Tibial artery (tissue), 4 donors: Measurements from ENCODE around the gene MYL6B.
A peak's percentile ranks its signal among the peaks of the same experiment; 100 is the strongest.

Experiments used
- DNase-seq, 2 donors: peaks; one replicate each; pipeline ENCODE4 v3.0.0-alpha.2; 2019
- H3K27ac ChIP-seq, 2 donors: fragments of 200-600 bp; sonication (generic) in 1 of 2; 1 replicate in 1 of 2; 2 replicates in 1 of 2; pipeline ENCODE4 v1.5.1; 2018 to 2019; ENCODE audit warnings: mild to moderate bottlenecking in 1 of 2
- H3K27me3 ChIP-seq, 2 donors: fragments of 200-600 bp; sonication (generic) in 1 of 2; one replicate each; pipeline versions ENCODE4 v1.5.1 to v1.6.0; 2016 to 2019
- H3K36me3 ChIP-seq, 3 donors: fragments of 200-600 bp; sonication (generic) in 2 of 3; one replicate each; pipeline ENCODE4 v1.5.1; 2016 to 2019; ENCODE audit warnings: mild to moderate bottlenecking in 2 of 3
- H3K4me1 ChIP-seq, 4 donors: fragments of 200-600 bp; sonication (generic) in 2 of 4; 1 replicate in 3 of 4; 2 replicates in 1 of 4; pipeline ENCODE4 v1.5.1; 2016 to 2019
- H3K4me3 ChIP-seq, 2 donors: fragments of 200-600 bp; sonication (generic) in 1 of 2; 1 replicate in 1 of 2; 2 replicates in 1 of 2; pipeline ENCODE4 v1.5.1; 2018 to 2019; ENCODE audit warnings: mild to moderate bottlenecking in 2 of 2
- H3K9me3 ChIP-seq, 3 donors: fragments of 200-600 bp; sonication (generic) in 1 of 3; one replicate each; pipeline ENCODE4 v1.5.1; 2016 to 2019
- CTCF ChIP-seq, 2 experiments: fragments of 200-600 bp in 1 of 2; fragments of 450-650 bp in 1 of 2; IDR thresholded peaks; one replicate each; pipeline ENCODE4 v1.5.1; 2017 to 2019; ENCODE audit warnings: antibody characterized with exemption in 2 of 2, mild to moderate bottlenecking in 1 of 2, moderate library complexity in 1 of 2
- intact Hi-C: fragments of 100-400 bp; cut with DNase I; formaldehyde crosslinking; loops from one replicate; pipeline ENCODE4 v1.15.0; 2023; ENCODE audit warnings: low total_unique reads

The MYL6B gene

GRCh38 chr12:56162468-56163290 lies 10.3 kb downstream of the MYL6B start:
- no peak for DNase-seq
- Histone ChIP-seq H3K9me3 (no peaks in the 10 kb centered on the region), H3K27ac (peak overlapping the region; percentile 95 to 99), H3K4me3 (peak overlapping the region in 1 of 2 donors; percentile 77), H3K27me3 (no peaks in the 10 kb centered on the region), H3K4me1 (peaks cover 0 to 35% (median 28%) of the 10 kb centered on the region in 4 donors), H3K36me3 (peaks cover 69 to 87% (median 84%) of the 10 kb centered on the region in 3 donors)
- intact Hi-C loops = loop anchor here (5.0 kb wide), 1 partner anchor 35 kb away; the partner anchor contains the start of gene ESYT1
- no peak for TF ChIP-seq CTCF (IDR thresholded peaks at IDR 0.05)

GRCh38 chr12:56163533-56164344 lies 11.4 kb downstream of the MYL6B start:
- no peak for DNase-seq
- peak overlapping the region; percentile 95 to 99 for H3K27ac ChIP-seq
- peaks cover 75 to 98% (median 94%) of the 10 kb centered on the region in 3 donors for H3K36me3 ChIP-seq
- H3K27me3 ChIP-seq = no peaks in the 10 kb centered on the region
- H3K4me1 ChIP-seq = peaks cover 0 to 35% (median 28%) of the 10 kb centered on the region in 4 donors
- no peak overlapping the region for H3K4me3 ChIP-seq
- intact Hi-C loops = loop anchor here (5.0 kb wide), 1 partner anchor 36 kb away; the partner anchor contains the start of gene ESYT1
- no peaks in the 10 kb centered on the region for H3K9me3 ChIP-seq
- no peak for TF ChIP-seq CTCF (IDR thresholded peaks at IDR 0.05)

- intact Hi-C loops = loop anchor here (5.0 kb wide), 1 partner anchor 37 kb away; the partner anchor contains the start of gene ESYT1
- DNase-seq = no peak
- H3K27ac ChIP-seq = peak overlapping the region in 1 of 2 donors; percentile 99
- H3K36me3 ChIP-seq = peaks cover 80 to 100% (median 99%) of the 10 kb centered on the region in 3 donors
- H3K9me3 ChIP-seq = no peaks in the 10 kb centered on the region
- peaks cover 0 to 35% (median 28%) of the 10 kb centered on the region in 4 donors for H3K4me1 ChIP-seq
- H3K4me3 ChIP-seq = no peak overlapping the region
- no peaks in the 10 kb centered on the region for H3K27me3 ChIP-seq
- TF ChIP-seq CTCF (IDR thresholded peaks at IDR 0.05) = no peak
Observed at GRCh38 chr12:56164345-56164729, 11.9 kb downstream of the MYL6B start.

DNA sequence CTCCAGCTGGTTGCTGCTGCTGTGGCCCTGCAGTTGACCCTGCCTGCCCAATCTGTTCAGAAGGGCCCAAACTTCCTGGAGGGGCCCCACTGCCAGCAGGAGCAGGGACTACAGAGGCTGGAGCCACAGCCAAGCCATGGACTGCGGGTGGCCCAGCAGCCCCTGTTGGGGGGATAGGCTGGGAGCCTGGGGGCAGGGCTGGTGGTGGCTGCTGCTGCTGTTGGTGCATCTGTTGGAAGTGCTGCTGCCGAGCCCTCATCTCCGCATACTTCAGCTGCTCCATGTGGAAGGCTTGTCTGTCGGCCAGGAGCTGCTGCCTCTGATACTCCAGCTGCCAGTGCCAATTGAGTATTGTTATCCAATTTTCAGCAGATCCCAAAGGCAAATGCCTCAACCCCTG lies 13.0 kb downstream of the MYL6B start:
- Histone ChIP-seq H3K27ac (peak overlapping the region in 1 of 2 donors; percentile 27), H3K4me1 (peaks cover 0 to 30% (median 22%) of the 10 kb centered on the region in 4 donors), H3K4me3 (no peak overlapping the region), H3K9me3 (no peaks in the 10 kb centered on the region), H3K36me3 (peaks cover 80 to 100% (median 99%) of the 10 kb centered on the region in 3 donors), H3K27me3 (no peaks in the 10 kb centered on the region)
- DNase-seq = no peak
- intact Hi-C loops = no loop called here
- TF ChIP-seq CTCF (IDR thresholded peaks at IDR 0.05) = no peak

DNA sequence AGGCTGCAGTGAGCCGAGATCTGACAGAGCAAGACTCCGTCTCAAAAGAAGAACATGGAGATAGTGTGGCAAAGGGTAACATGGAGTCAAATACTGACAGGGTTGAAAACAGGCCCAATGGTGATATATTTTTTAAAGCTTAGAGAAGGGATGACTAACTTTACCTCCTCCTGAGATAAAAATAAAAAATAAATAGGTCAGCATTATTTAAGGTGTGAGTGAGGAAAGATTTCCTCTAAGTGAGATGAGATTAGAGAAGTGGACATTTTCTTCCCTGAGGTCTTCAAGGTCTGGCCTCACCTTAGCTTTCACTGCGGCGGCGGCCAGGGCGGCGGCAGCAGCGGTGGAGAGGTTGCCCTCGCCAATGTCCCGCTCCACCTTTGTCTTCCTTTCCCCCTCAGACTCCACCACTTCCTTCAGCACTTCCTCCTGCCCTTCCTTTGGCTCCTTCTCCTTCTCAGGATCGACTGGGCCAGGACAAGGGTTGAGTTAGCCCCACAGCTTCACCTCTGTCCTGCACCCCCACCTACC lies 16.9 kb downstream of the MYL6B start:
- H3K36me3 ChIP-seq = peaks cover 82 to 100% (median 100%) of the 10 kb centered on the region in 3 donors
- DNase-seq = no peak
- H3K27me3 ChIP-seq = no peaks in the 10 kb centered on the region
- intact Hi-C loops = no loop called here
- no peak overlapping the region for H3K4me3 ChIP-seq
- no peak for TF ChIP-seq CTCF (IDR thresholded peaks at IDR 0.05)
- H3K27ac ChIP-seq = no peak overlapping the region
- H3K4me1 ChIP-seq = no peaks in the 10 kb centered on the region
- no peaks in the 10 kb centered on the region for H3K9me3 ChIP-seq
